K562 (cell line): ENCODE data around the gene LPIN2. TPM values are rescaled to one million over a fixed set of nuclear protein-coding genes. Genes with fewer than 3 reads are reported as not detected.

Source experiments
- ASH1L ChIP-seq: fragments of 450-650 bp; IDR thresholded peaks from 2 replicates; pipeline ENCODE4 v1.6.1; 2018; ENCODE audit warnings: borderline replicate concordance, mild to moderate bottlenecking, low read depth; ENCODE audit not compliant: partially characterized antibody
- BCOR ChIP-seq: fragments of 450-650 bp; IDR thresholded peaks from 2 replicates; pipeline ENCODE4 v1.6.1; 2016
- E2F5 ChIP-seq: sonication (generic); formaldehyde crosslinking; IDR thresholded peaks from 2 replicates; pipeline ENCODE4 v1.8.0; 2022; ENCODE audit warnings: mild to moderate bottlenecking, missing genetic modification reagents
- ESRRB ChIP-seq: fragments of 250-450 bp; sonication (Bioruptor Pico); IDR thresholded peaks from 2 replicates; pipeline ENCODE4 v1.5.0; 2020; ENCODE audit warnings: mild to moderate bottlenecking, moderate library complexity, borderline replicate concordance
- ETV1 ChIP-seq: fragments of 450-650 bp; conservative IDR thresholded peaks from 2 replicates; pipeline ENCODE4 v1.6.1; 2016; ENCODE audit warnings: missing genetic modification characterization, control low read depth, low read depth, missing compliant biosample characterization
- HCFC1 ChIP-seq: IDR thresholded peaks from 2 replicates; pipeline ENCODE4 v1.6.1; 2012; ENCODE audit warnings: low read depth, low read length, improper control_type of control experiment
- MCM3 ChIP-seq: fragments of 450-650 bp; IDR thresholded peaks from 2 replicates; pipeline ENCODE4 v1.6.1; 2016
- NCOR1 ChIP-seq: fragments of 450-650 bp; IDR thresholded peaks from 2 replicates; pipeline ENCODE4 v1.6.1; 2016; ENCODE audit warnings: mild to moderate bottlenecking, moderate library complexity
- RBM17 ChIP-seq: fragments of 200-400 bp; formaldehyde crosslinking; IDR thresholded peaks from 2 replicates; pipeline ENCODE4 v1.6.1; 2017; ENCODE audit warnings: low read depth, mild to moderate bottlenecking, low read length, borderline replicate concordance
- SETDB1 ChIP-seq: IDR thresholded peaks from one replicate; pipeline ENCODE4 v1.6.1; 2012; ENCODE audit warnings: low read length, control low read depth, inconsistent platforms
- SIN3B ChIP-seq: fragments of 450-650 bp; IDR thresholded peaks from 2 replicates; pipeline ENCODE4 v1.6.1; 2017; ENCODE audit warnings: low read depth, mild to moderate bottlenecking, moderate library complexity
- SPI1 ChIP-seq: IDR thresholded peaks from 2 replicates; pipeline ENCODE4 v1.6.1; 2011; ENCODE audit warnings: low read depth, low read length, control low read depth, borderline replicate concordance
- SRSF3 ChIP-seq: fragments of 200-400 bp; formaldehyde crosslinking; IDR thresholded peaks from 2 replicates; pipeline ENCODE4 v1.6.1; 2016; ENCODE audit warnings: mild to moderate bottlenecking, low read length, moderate library complexity; ENCODE audit not compliant: insufficient read depth
- ZBTB1 ChIP-seq: sonication (generic); formaldehyde crosslinking; IDR thresholded peaks from 2 replicates; pipeline ENCODE4 v1.8.1; 2023; ENCODE audit warnings: missing genetic modification reagents, low read depth, mild to moderate bottlenecking, borderline replicate concordance
- ZC3H11A ChIP-seq: IDR thresholded peaks from 2 replicates; pipeline ENCODE4 v1.6.1; 2012; ENCODE audit warnings: low read depth, low read length, improper control_type of control experiment
- ZNF12 ChIP-seq: sonication (generic); formaldehyde crosslinking; IDR thresholded peaks from 2 replicates; pipeline ENCODE4 v1.4.0; 2020; ENCODE audit warnings: mild to moderate bottlenecking, missing genetic modification reagents
- ZNF224 ChIP-seq: sonication (generic); formaldehyde crosslinking; IDR thresholded peaks from 2 replicates; pipeline ENCODE4 v1.8.0; 2022; ENCODE audit warnings: mild to moderate bottlenecking, missing genetic modification reagents
- ZNF609 ChIP-seq: sonication (generic); formaldehyde crosslinking; IDR thresholded peaks from 2 replicates; pipeline ENCODE4 v1.8.1; 2023; ENCODE audit warnings: missing genetic modification reagents, mild to moderate bottlenecking, borderline replicate concordance
- polyA plus RNA-seq, 8 experiments: library from polyadenylated mRNA; depleted of rRNA in 4 of 8; stranded (reverse) in 5 of 8; unstranded in 3 of 8; fragments of >200 nt; fragmentation: Nextera tagmentation in 2 of 8; fragmentation: Illumina TruSeq in 1 of 8; extraction: Ambion mirVana in 2 of 8; extraction: Trizol in 1 of 8; gene quantifications; 2 replicates each; pipeline versions ENCODE4 v1.2.1 to v1.2.3, GENCODE V29; 2011 to 2014; ENCODE audit warnings: inconsistent platforms in 1 of 8, missing spikeins in 1 of 8
- total RNA-seq, 7 experiments: library from RNA; depleted of rRNA in 6 of 7; stranded (reverse); fragments of >200 nt in 6 of 7; fragmentation: Illumina TruSeq in 2 of 7; extraction: Trizol in 2 of 7; gene quantifications; 2 replicates each; pipeline versions ENCODE4 v1.2.1 to v1.2.3, GENCODE V29; 2011 to 2021; ENCODE audit warnings: low replicate concordance in 1 of 7
- TF ChIP-seq, protein P1 (sequence below), 2 experiments: fragments of 450-650 bp; IDR thresholded peaks; 2 replicates each; pipeline ENCODE4 v1.6.1; 2018; ENCODE audit warnings: mild to moderate bottlenecking in 2 of 2, low read depth in 1 of 2; ENCODE audit not compliant: partially characterized antibody in 2 of 2

LPIN2 gene
- total and polyA plus RNA-seq, 9 of the 15 experiments (the other 6 are each of a cell fraction or from before 2014, with no cell fraction given): 5.2 to 34.8 (median 24.6) TPM

GRCh38 chr18:3013024-3013804 is at the start of gene LPIN2 (continued):
- no peak for TF ChIP-seq ZNF609 (CRISPR knock-in tag)
- TF ChIP-seq BCOR: no peak
- TF ChIP-seq ESRRB (CRISPR knock-in tag): no peak
- TF ChIP-seq ASH1L: no peak
- no peak for TF ChIP-seq RBM17
- TF ChIP-seq HCFC1: no peak; the same call in none of the 2 replicates
- no peak for TF ChIP-seq NCOR1
- peak; percentile 84; the same call in 1 of the 2 replicates for TF ChIP-seq ZBTB1 (CRISPR knock-in tag)
- TF ChIP-seq ETV1 (tag): no peak
- TF ChIP-seq ZNF12 (CRISPR knock-in tag): no peak
- TF ChIP-seq SPI1: no peak
- no peak for TF ChIP-seq E2F5 (CRISPR knock-in tag)
- TF ChIP-seq MCM3: no peak
- no peak for TF ChIP-seq SIN3B
- TF ChIP-seq, protein P1, sequence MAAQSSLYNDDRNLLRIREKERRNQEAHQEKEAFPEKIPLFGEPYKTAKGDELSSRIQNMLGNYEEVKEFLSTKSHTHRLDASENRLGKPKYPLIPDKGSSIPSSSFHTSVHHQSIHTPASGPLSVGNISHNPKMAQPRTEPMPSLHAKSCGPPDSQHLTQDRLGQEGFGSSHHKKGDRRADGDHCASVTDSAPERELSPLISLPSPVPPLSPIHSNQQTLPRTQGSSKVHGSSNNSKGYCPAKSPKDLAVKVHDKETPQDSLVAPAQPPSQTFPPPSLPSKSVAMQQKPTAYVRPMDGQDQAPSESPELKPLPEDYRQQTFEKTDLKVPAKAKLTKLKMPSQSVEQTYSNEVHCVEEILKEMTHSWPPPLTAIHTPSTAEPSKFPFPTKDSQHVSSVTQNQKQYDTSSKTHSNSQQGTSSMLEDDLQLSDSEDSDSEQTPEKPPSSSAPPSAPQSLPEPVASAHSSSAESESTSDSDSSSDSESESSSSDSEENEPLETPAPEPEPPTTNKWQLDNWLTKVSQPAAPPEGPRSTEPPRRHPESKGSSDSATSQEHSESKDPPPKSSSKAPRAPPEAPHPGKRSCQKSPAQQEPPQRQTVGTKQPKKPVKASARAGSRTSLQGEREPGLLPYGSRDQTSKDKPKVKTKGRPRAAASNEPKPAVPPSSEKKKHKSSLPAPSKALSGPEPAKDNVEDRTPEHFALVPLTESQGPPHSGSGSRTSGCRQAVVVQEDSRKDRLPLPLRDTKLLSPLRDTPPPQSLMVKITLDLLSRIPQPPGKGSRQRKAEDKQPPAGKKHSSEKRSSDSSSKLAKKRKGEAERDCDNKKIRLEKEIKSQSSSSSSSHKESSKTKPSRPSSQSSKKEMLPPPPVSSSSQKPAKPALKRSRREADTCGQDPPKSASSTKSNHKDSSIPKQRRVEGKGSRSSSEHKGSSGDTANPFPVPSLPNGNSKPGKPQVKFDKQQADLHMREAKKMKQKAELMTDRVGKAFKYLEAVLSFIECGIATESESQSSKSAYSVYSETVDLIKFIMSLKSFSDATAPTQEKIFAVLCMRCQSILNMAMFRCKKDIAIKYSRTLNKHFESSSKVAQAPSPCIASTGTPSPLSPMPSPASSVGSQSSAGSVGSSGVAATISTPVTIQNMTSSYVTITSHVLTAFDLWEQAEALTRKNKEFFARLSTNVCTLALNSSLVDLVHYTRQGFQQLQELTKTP (IDR thresholded peaks at IDR 0.05; ENCODE audit: low read depth in 1 of 2, partially characterized antibody in 2 of 2): no peak
- peak; percentile 33 for TF ChIP-seq SETDB1
- TF ChIP-seq ZC3H11A: no peak
- TF ChIP-seq SRSF3: no peak
- TF ChIP-seq ZNF224: no peak
